Heart left ventricle (tissue), 13 donors: ENCODE data around the gene CEP112.

ENCODE experiments used
- CTCF ChIP-seq, 12 donors: fragments of 200-600 bp; sonication (generic) in 4 of 12; IDR thresholded peaks; one replicate each; pipeline versions ENCODE4 v1.5.0 to v1.8.0; 2018 to 2022; ENCODE audit warnings: antibody characterized with exemption in 12 of 12, mild to moderate bottlenecking in 5 of 12
- POLR2A ChIP-seq, 2 donors: fragments of 450-650 bp; IDR thresholded peaks; one replicate each; pipeline ENCODE4 v1.6.1; 2017; ENCODE audit warnings: antibody characterized with exemption in 2 of 2, mild to moderate bottlenecking in 2 of 2, moderate library complexity in 2 of 2
- donor health status: ischemic (EF 13 %, LVEDD 7.1; RV severe dilation, severe dysfunction).
- donor health status: DM: no; HTN: yes; CAD: no.
- donor health status: DM: no; HTN: no; CAD: no.
- donor health status: ischemic (EF 25% LVEDD 6.9; RV normal size, moderate dysfunction).
- donor health status: ischemic (EF 25% LVEDD 5.7; RV mildly dilated, moderate dysfunction).
- donor health status: ischemic (EF 35%, LVEDD 5.7; RV mildly dilated, moderate dysfunction).
- donor health status: nonischemic (EF 11% LVEDD 7.7; RV severe dilation, severe dysfunction).
- donor health status: DM: yes; HTN: yes; CAD: no.
- donor health status: PGD.
- donor health status: ischemic (EF 29% LVEDD 5.4; RV normal size, mild dysfunction).
- donor health status: nonischemic (EF 23%, LVEDD 6.1; RV moderate dilation, normal function).

DNA sequence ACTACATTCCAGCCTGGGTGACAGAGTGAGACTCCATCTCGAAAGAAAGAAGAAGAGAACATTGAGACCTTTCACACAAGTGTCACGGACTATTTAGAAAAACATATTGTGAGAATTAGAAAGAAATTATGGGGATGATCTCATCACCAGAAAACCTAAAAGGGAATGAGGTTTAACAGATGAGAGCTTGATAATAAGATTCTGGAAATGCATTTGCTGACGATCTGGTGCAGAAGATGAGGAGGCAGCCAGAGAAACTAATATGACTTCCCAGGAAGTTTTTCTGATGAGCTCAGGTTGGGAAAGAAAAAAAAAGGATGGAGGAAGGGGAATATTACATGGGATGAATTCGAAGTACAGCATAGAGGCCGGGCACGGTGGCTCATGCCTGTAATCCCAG lies 48.1 kb upstream of the CEP112 start:
- no peak for TF ChIP-seq CTCF (IDR thresholded peaks at IDR 0.05)
- TF ChIP-seq POLR2A (IDR thresholded peaks at IDR 0.05): no peak
